Muscle of arm (tissue), 12 donors: Measurements from ENCODE around the gene PLCL2. TPM values are rescaled to one million over a fixed set of nuclear protein-coding genes. Genes with fewer than 3 reads are reported as not detected.
"Not testable (repeated sequence)": the region's sequence is repeated elsewhere in the genome, so short reads cannot be mapped to it uniquely, and the experiment has no call there.

ENCODE experiments used
- DNase-seq: peaks from one replicate; pipeline ENCODE4 v3.0.0-alpha.2; 2013
- polyA plus RNA-seq, 12 donors: library from polyadenylated mRNA; unstranded; fragments of 120-200 nt; gene quantifications; one replicate each; pipeline ENCODE4 v1.2.1, GENCODE V29; 2013; ENCODE audit not compliant: insufficient read length in 12 of 12

The PLCL2 gene
- polyA plus RNA-seq, 12 donors, result 7.8 to 18.2 (median 15.1) TPM; not detected in 1

GRCh38 chr3:17070161-17070959, 185.6 kb downstream of the PLCL2 start:
- no peak for DNase-seq

DNA sequence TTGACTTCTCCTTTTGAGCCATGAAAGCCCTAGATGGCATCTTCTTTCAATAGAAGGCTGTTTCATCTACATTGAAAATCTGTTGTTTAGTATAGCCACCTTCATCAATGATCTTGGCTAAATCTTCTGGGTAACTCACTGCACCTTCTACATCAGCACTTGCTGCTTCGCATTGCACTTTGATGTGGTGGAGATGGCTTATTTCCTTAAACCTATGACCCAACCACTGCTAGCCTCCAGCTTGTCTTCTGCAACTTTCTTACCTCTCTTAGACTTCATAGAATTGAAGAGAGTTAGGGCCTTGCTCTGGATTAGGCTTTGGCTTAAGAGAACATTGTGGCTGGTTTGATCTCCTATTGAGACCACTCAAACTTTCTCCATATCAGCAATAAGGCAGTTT, 189.8 kb downstream of the PLCL2 start:
- no peak for DNase-seq

GRCh38 chr3:17075358-17075757, 190.6 kb downstream of the PLCL2 start:
- no peak for DNase-seq

DNA sequence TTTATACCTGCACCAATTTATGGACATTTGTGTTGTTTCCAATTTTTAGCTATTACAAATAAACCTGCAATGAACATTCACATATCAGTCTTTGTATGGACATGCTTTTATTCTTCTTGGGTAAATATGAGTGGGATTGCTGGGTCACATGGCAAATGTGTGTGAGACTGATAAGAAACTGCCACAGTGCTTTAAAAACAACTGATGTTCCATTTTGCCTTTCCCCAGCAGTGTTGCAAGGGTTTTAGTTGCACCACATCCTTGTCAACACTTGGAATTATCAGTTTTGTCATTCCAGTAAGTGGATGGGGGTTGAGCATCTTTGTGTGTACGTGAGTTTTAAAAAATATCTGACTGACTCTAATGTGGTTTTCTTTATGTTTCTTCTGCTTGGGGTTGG, 191.2 kb downstream of the PLCL2 start:
- DNase-seq, result no peak

- DNase-seq, result no peak
Observed at GRCh38 chr3:17076940-17077605, 192.3 kb downstream of the PLCL2 start.

DNA sequence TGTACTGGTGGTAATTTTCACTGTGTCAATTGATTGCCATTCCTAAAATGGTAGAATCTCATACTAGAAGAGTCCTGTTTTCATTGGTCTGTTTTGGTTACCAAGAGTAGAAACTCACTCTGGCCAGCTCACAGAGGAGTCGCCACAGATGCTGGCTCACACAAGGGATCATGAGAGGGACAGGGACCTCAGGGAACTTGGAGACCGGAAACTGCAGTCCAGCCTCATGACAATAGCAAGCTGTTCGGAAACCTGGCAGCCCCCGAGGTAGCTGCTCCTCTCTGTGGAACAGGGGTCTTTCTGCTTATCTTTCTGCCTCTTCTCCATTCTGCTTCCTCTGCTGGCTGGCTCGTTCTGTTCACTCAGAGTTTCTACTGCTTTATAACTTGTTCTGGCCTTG, 192.9 kb downstream of the PLCL2 start:
- DNase-seq, result no peak

GRCh38 chr3:17078926-17079465, 194.2 kb downstream of the PLCL2 start:
- no peak for DNase-seq

DNA sequence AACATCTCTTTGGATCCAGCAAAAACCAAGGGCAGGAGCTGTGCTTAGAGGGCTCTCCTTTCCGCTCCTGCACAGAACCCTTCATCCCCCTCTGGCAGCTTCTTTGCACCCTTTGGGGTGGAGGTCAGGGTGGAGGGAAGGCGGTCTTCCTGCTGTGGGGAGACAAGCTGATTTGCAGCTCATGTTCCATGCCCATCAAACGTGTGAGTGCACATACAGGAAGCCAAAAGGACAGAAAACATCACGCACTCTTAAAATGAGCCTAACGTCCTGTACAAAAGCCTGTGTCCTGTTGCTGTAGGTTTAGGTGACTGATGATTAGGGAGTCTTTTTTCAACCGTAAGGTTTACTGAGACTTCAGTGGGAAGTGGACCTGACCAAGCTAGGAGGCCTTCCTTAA, 195.2 kb downstream of the PLCL2 start:
- no peak for DNase-seq

GRCh38 chr3:17081520-17081919, 196.8 kb downstream of the PLCL2 start:
- DNase-seq, result no peak

GRCh38 chr3:17087509-17087908, 202.8 kb downstream of the PLCL2 start:
- no peak for DNase-seq

GRCh38 chr3:17088017-17088416, 203.3 kb downstream of the PLCL2 start:
- DNase-seq, result no peak

GRCh38 chr3:17088602-17089313, 204.0 kb downstream of the PLCL2 start:
- DNase-seq, result no peak

DNA sequence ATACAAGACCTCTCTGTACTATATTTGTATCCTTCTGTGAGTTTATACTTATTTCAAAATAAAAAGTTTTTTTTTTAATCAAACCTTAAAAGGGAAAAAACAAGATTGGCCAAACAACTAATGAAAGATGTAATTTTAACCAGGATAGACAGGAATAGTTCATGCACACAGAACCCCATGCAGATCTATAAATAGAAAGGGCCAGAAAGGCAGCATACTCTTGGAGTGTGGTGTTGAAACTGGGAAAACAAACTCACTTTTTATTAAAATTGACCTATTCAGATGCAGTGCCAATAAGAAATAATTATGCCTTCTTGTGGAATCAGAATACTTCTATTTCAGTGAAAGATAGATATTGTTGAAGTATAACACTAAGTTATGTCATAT, 204.6 kb downstream of the PLCL2 start:
- DNase-seq, result no peak

- no peak for DNase-seq
Observed at GRCh38 chr3:17090280-17090983, 205.7 kb downstream of the PLCL2 start.

- DNase-seq, result no peak
Observed at GRCh38 chr3:17091910-17092582, 207.3 kb downstream of the PLCL2 start.

GRCh38 chr3:17092583-17092933, 207.8 kb downstream of the PLCL2 start:
- no peak for DNase-seq

DNA sequence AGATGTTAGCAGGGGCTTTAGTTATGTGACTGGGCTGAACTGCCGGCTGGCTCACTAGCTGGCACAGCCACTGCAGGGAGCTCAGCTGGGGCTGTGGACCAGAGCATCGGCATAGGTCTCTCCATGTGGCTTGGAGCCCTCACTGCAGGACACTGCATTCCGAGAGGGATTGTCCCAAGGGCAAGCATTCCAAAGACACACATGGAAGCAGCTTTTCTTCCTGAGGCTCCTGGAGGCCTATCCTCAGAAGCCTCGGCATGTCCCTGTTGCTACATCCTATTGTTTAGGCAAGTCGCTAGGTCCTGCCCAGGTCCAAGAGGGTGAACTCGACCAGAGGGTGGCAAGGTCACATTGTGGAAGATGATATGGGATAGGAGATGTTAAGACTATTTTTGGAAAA, 209.8 kb downstream of the PLCL2 start:
- DNase-seq, result no peak

DNA sequence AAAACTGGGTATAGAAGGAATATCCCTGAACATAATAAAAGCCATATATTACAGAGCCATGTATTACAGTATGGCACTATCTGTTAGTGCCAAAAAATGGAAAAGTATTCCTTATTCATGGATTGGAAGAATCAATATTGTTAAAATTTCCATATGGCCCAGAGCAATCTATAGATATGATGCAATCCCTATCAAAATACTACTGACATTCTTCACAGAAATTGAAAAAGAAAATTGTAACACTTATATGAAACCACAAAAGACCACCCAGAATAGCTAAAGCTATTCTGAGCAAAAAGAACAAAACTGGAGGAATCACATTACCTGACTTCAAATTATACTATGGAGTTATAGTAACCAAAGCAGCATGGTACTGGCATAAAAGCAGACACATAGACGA, 218.8 kb downstream of the PLCL2 start:
- DNase-seq, result no peak

DNA sequence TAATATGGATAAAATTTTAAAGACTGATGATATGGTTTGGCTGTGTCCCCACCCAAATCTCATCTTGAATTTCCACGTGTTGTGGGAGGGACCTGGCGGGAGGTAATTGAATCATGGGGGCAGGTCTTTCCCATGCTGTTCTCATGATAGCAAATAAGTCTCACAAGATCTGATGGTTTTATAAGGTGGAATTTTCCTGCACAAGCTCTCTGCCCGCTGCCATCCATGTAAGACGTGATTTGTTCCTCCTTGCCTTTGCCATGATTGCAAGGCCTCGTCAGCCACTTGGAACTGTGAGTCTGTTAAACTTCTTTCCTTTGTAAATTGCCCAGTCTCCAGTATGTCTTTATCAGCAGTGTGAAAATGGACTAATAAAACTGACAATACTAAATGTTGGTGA, 222.0 kb downstream of the PLCL2 start:
- DNase-seq, result not testable (repeated sequence)

DNA sequence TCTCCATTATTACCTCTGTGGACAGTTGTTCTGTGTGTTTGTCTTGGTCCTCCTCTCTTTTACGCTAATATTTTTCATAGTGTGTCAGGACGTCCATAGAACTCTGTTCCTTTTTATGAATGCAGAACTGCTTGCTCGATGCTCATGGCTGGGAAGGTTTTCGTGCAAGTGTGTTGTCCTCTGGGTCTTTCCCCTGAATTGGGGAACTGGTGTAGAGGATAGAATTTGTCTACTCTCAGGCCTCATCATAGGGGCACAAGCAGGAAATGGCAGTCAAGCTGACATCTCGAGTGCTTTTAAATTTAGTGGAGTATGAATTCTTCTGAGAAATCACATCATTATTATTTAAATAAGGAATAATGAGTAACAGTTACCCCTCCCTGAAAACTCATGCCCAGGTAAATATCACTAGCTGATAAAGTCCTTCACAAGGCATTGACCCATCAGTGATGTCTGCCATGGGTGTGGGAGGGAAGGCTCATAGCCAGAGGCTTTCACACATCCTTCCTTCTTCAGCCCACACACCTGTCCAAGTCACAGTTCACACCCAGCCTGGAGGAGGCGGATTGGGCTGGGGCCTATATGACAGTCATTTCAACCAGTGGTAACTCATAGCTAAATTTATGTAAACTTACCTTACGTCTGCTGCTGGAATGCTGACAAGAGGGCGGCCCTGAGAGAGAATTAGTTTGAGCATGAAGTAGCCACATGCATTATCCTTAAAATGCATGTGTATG, 226.1 kb downstream of the PLCL2 start:
- no peak for DNase-seq

DNA sequence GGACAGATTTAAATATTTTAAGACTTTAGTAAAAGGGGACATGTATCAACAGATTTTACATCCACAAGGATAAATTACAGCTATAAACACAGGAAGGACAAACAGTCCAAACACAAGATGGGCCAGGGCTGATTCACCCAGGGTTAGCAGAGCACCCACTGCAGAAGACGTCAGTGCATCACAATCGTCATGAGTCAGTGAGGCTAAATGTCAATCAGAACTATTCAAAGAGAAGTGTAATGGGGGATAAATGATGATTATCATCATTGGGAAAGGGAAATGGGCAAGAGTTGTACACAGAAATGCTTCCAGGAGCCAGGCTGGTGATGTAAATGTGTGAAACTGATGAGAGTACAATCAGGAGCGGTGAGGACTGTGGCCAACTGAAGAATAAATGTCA, 226.8 kb downstream of the PLCL2 start:
- DNase-seq, result no peak
